ENCODE data around the gene ANK2.
"Not testable (repeated sequence)": the region's sequence is repeated elsewhere in the genome, so short reads cannot be mapped to it uniquely, and the experiment has no call there.

ANK2 gene

DNA sequence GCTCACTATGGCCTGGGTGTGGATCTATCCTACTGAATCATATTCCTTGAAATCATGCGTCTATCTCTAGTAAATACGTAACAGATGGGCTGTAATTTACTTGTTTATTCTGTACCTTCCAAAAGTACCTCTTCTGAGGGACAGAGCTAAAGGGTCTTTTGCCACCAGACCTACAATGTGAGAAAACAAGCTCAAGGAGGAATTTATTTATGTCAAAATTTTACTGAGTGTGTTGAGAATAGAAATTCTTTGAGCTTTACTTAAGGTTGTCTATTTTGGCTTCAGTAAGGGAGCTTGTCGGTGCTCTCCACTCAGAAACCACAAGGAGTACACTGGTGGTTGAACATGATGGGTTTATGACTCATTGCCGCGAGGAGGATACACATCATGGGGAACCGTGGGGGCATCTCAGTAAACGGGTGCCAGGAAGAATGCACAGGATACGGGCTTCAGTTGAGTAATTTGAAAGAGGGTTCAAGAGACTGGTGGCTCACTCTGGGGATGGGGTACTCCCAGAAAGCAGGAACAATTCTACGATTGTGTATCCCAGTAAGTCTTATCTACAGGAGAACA is 3.0 kb downstream of the ANK2 start:
- no peak for DNase-seq

DNA sequence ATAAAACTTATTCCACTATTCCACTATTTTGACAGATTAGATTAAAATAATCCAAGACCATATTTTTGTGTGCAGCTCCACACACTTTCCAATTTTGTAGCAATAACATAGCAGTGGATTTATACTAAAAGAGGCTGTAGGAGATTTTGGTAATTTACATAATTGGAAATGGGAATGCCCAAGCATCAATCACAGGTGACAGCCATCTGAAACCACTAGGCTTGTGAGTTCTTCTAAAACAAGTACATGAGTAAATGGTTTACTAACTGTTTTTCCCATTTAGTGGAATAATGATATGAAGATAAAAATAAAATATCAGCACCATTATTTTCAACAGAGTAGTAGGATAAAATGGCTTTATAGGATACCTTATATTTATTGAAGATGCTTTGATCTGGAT is 4.4 kb downstream of the ANK2 start:
- DNase-seq = no peak

DNA sequence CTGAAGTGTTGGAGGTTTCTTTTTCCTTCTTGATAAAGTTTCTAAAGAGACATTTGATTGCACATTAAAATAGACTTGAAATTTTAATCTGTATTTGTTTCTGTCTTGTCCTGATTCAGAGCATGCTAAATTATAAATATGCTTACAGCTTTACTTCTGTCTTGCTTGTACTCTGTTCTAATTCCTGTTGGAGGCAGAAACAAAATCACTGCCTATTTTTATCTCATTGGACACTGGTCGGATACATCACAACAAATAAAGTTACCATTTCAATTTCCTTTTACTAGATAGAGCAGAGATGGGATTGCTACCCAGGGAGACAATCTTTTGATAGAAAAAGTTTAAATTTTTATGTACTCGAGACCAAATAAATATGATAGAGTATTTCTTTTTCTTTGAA is 6.9 kb downstream of the ANK2 start:
- DNase-seq = no peak

DNA sequence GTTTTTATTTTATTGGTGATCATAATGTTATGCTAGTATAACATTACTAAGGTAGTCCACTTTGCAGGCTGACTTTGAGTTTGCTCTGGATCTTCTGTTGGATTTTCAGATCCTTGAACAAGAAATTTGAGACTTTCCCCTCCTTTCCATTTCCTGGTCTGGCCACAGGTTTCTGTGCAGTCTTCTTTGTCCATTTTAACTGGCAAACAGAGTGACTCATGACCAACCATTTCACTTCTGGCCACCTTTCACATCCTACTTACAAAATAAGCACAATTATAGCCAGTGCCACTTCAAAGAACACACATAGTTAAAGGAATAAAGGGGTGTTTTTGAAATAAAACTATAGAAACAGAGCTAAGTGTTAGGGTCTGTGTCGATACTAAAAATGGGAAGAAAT is 8.4 kb downstream of the ANK2 start:
- no peak for DNase-seq

DNA sequence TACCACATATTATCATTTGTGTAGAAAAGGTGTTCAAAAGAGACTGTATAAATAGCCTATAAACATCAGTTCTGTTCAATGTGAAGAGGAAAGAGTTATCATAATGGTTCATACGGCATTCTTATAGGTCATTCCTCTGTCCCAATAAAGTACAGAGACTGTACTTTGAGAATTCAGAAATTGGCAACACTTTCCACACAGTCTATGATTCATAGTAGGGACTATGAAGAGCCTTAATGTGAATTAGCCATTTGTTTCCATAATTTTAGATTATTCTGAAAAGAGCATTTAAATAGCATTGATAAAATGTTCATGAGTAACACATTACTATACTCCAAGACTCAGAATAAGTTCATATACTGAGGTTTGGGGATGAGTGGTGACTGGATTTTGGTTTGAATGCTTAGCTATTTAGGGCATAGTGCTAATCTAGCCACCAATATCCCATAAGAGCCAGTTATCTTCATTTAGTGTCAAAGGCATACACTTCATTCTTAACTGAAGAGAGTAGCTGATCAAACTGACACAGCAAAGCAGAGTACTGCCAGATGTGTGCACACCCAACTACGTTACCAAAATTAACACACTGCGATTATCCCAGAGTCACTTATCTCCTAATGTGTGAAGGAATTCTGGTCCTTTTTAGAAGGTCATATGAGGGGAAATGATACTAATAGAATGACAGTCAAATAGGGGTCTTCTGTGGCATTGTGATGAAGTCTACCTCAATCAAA is 10.2 kb downstream of the ANK2 start:
- no peak for DNase-seq

DNA sequence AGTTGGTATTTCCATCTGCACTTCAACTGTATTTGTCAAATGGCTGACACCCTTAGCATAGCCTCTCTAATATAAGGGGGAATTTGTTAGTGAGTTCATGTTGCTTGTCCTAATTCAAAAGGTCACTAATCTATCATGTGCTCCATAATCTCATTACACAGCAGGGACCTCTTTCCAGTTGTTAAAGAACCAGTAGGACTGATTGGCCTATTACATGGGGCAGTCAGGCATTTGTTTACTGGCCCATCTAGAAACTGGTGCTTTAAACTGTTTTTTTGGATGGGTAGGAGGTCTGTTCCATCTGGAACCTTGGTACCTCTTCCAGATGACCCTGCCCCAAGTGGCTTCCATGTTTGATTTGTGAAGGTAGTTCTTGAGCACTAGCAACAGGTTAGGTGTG is 11.4 kb downstream of the ANK2 start:
- DNase-seq = no peak

DNA sequence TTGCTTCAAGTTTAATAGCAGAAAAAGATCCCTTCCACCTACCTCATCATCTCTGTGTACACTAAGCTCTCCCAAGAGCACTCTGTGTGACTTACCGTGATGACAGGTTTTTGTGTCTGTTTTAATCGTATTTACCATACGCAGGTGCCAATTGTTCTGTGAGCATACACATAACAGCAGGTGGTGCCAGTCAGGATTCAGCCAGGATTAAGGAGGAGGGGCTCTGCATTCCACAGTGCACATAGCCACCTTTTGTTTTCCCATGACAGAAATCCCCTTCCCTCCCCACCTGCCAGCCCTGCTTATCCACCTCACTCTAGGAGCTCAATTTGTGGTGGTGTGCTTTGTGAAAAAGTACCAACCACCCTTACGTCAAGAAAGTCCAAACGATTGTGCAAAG is 14.8 kb downstream of the ANK2 start:
- no peak for DNase-seq

DNA sequence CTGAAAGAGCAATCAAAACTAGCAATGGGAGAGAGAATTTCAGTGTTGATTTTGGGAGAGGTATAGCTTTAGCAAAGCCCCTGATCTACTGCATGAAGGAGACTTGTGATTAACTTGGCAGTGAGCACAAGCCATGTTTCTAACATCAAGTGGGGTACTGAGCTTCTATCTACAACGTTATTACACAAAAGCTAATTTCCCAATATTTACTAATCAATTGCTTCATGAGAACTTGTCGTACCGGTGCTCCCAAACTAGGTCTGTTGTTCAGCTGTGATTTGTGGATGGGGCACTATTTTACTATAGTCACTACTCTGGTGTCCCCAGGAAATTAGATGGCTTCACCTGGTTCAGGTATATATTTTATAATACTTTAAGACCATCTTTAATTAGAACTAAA is 16.2 kb downstream of the ANK2 start:
- no peak for DNase-seq

DNA sequence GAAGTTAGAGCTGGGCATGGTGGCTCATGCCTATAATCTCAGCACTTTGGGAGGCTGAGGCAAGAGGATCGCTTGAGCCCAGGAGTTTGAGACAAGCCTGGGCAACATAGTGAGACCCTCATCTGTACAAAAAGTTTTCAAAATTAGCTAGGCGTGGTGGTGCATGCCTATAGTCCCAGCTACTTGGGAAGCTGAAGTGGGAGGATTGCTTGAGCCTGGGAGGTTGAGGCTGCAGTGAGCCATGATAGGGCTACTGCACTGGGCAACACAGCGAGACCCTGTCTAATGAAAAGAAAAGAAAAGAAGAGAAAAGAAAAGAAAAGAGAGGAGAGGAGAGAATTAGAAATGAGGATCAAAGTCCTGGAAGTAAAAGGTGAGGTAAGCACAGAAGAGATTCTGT is 19.3 kb downstream of the ANK2 start:
- DNase-seq = not testable (repeated sequence)

DNA sequence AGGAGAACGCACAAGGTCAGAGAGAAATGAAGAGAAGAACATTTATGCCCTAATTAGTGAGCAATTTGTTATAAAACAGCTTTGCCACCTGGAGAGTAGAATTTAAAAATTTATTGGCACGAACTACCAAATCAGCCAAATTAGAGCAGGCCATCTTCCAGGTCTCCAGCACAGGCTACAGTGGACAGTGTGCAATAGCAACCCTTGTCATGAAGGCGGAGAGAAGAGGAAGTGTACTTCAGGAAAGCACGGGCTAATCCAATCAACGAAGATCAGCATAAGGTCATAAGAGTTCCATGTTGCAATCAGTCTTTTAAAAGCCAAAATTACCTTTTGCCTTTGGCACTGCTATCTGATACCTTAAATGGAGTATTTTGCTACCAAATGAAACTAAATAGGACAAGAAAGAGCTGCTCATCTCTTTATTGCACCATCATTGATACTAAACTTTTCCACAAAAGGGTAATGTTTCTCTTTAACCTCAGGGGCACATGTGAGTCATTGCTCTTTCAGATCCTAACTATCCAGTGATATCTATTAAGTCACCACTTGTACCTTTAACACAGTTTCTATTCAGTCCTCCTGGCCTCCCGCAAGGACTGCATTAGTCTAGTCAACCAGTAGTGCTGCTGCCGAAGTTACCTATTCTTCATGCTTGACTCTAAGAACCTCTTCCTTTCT is 19.9 kb downstream of the ANK2 start:
- no peak for DNase-seq

DNA sequence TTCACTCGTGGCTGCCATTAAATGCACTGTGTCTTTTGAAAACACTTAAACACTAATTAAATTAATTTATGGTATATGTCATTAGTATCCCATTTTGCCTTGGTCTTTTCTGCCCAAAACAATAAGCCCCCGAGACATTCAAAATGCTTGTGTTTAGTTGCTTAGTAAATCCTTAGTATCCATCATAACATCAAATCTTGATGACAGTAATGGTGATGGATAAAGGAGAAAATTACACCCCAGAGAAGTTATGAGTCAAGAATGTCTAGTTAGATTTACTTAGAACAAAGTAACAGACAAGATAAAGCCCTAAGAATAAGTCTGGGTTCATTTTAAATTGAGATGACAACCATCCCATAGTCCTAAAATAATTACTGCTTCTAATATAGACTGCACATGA is 21.3 kb downstream of the ANK2 start:
- no peak for DNase-seq

DNA sequence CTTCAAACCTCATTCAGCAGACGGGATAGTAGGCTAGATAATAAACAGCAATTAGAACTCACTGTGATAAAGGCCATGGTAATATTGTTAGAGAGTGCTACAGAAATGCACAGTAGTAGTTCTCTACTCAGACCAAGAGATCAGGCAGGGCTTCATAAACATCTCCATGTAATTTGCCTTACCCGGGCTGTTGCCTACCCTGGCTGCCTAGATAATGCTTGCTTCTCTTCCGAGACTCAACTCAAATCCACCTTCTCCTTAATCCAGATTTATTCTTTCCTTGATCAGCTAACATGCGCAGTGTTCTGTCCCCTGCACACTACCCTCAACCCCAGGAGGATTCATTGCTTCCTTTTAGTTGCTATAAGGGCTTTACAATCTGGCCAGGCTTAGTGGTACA is 21.8 kb downstream of the ANK2 start:
- DNase-seq = no peak

DNA sequence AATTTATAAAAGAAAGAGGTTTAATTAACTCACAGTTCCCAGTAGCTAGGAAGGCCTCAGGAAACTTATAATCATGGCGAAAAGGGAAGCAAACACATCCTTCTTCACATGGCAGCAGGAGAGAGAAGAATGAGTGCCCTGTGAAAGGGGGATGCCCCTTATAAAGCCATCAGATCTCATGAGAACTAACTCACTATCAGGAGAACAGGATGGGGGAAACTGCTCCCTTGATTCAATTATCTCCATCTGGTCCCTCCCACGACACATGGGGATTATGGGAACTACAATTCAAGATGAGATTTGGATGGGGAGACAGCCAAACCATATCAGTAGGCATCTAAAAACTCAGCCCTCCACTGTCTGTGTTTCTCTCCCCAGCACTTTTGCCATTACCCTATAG is 22.4 kb downstream of the ANK2 start:
- DNase-seq = no peak

DNA sequence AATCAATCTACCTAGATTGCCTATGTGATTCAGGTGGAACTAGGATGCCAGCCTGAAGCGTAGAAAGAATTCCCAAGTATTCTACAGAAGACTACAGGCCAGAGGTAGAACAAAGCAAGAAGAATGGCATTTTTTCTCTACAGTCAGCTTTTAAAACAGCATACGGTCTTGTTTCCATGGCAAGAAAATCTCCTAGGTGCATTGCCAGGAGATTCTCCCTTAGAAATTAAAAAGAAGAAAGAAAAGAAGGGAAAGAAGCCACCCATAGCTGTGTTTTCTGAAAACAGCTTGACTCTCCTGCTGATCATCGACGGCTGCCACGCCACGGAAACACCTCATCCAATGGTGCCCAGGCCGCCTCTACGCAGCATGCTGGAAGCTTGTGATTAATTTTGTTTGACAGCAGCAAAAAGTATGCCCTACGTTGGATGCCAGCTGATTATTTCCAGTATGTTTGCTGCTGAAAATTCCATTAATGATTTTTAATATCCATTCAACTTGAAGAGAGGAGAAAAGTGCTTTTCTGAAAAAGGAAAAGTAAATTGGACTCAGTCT is 24.1 kb downstream of the ANK2 start:
- no peak for DNase-seq

DNA sequence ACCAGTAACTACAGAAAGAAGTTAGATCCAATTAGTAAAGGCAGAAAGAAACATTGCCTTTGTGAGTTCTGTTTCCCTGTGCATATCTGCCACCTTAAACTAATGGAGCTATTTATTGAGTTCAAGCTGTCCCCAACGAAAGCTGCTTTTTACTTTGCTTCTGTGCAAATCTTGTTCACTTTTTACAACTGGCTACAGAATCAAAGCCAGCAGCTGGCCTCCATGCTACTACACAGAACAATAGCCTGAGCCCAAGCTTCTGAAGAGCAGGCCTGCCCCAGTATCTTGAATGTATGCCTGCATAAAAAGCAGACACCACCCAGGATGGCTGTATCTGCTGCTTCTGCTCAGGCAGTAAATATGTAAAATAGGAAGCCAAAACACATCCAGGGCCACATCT is 28.1 kb downstream of the ANK2 start:
- no peak for DNase-seq

DNA sequence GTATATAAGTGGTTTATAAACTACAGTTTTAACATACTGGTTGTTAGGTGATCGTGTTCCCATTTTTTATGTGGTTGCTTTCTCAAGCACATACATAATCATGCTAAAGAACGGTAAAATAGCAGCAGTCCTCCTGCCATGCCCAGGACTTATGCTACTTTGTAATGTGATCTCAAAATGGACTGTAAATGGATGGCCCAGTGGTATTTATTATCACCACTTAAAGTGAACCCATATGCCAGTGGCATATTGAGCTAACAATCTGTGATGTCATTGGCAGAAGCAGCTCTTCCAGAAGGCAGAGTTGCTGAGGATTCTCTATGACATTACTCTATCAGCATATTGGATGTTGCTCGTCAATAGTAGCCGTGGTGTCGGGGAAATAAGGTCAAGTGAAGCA is 28.6 kb downstream of the ANK2 start:
- DNase-seq = no peak

DNA sequence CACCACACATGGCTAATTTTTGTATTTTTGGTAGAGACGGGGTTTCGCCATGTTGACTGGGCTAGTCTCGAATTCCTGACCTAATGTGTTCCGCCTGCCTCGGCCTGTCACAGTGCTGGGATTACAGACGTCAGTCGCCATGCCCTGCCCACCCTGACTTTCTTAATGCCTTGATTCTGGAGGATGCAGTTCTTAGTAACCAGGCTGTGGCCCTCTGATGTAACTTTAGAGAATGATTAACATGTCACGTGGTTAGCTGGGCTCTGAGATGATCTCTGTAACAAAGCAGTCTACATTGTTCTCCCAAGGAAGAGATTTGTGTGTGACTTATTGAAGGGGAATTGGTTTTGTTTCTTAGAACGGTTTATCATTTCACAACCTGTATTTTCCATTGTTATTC is 30.6 kb downstream of the ANK2 start:
- no peak for DNase-seq

DNA sequence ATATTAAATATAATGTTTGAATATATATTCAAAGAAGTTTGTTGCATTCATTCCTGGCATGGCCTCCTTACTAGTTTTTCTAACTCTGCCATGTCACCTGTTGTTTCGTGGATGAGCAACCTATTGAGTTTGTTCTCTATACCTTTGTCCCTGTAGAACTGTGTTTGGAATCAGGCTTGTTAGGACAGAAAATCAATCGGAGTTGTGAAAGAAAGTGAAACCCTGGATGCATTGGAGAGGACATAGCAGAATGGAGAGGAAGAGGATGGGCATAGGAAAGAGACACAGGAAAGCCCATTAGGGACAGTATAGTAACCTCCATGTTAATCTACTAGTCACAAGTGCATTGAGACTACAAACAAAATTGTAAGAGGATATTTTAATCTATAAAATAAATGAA is 31.2 kb downstream of the ANK2 start:
- no peak for DNase-seq

DNA sequence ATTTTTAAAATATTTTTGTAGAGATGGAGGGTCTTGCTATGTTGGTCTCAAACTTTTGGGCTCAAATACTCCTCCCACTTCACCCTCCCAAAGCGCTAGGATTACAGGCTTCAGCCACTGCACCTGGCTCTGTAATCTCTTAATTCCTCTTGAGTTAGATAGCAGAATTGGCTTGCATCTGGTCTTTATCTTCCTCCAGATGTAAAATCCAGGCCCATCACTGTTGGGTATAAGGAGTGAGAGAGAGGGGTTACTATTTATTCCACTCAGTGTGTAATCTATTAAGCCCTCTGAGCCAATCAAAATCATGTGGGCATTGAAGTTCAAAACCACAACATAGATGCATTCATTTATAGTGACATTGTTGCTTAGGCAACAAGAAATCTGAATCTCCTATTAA is 33.9 kb downstream of the ANK2 start:
- no peak for DNase-seq

DNA sequence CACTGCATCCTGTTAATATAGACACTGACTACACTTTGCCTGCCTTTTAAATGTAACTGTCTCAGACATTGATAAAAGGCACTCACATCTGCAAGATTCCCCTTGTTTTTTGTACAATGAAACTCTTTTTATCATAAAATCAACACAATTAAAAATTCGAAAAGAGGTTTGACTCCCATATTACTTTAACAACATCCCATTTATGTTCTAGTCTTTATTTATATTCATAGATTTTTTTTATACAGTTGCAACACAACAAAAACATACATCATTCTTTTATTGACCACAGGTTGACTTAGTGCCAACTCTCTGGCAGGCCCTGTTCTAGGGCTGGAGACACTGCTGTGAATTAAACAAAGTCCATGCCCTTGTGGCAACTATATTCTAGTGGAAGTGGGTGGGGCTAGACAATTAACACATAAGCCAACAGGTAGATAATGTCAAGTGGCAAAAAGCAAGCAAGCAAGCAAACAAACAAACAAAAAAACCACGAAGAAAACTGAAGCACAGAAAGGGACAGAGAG is 36.8 kb downstream of the ANK2 start:
- no peak for DNase-seq

DNA sequence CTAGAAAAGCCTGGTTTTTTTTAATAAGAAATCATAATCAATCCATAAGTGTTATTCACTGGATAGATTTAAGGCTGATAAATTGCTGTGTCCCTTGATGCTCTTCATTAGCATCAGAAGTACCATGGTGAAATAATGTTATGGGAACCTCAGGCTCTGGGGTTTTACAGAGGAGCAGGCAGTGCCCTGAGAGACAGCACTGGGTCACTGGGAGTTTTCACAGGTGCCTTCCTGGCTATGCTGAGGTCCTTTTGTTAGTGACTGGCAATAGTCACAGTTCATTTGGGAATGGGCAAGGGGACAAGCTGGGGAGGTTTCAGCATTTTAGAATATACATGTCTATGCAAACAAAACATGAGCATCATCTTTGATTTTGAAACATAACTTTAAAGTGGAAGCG is 38.6 kb downstream of the ANK2 start:
- DNase-seq = no peak

DNA sequence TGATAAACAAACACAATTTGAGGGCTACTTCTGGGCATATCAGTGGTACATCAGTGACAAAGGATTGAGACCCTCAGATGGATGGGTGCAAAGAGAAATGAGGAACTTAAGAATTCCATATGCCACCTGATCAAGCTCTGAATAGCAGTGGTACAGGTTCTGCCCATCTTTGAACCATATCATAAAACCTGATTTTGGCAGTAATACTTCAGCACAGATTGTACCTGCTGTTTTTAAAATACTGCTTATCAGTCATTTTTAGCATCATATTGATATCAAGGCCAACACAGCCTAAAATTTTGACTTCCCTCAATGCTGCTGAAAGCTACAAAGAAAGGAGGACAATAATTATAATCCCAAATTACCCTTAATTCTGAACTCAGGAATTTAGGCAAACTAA is 41.5 kb downstream of the ANK2 start:
- DNase-seq = no peak

DNA sequence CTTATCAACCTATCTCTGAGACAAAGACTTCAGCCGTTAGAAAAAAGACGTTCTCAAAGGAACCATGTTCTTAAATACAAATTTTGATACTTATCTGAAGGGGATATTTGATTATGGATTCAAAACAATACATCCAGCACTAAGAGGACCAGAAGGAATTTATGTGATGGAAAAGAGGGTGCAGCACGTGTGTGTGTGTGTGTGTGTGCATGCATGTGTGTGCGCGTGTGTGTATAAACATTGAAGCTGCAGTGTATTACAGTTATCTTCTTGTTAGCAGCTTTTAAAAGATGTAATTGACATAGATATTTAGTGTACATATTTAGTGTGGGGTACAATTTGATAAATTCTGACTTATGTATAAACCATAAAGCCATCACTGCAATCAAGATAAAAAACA is 44.9 kb downstream of the ANK2 start:
- no peak for DNase-seq

DNA sequence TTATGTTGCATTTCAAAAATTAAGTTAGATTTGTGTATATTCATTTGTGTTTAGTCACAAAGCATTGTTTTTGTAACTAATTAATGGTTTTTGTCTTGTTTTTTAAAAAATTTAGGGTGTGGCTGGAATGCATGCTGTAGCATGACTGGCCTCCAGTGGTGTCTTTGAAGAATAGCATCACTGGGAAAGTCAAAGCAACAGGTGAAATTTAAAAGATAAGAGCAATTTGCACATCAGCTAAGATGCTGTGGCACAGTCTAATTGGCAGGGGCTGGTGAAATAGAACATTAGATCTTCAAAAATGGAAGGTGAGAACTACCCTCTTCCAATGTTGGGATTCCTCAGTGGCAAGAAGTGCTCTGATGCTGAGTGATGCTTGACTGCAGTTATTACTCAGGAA is 45.3 kb downstream of the ANK2 start:
- DNase-seq = no peak
